HepG2 (cell line): ENCODE results near the gene ERICH6. TPM values are rescaled to one million over a fixed set of nuclear protein-coding genes. Genes with fewer than 3 reads are reported as not detected.

Source experiments
- PATZ1 ChIP-seq: sonication (generic); formaldehyde crosslinking; IDR thresholded peaks from 2 replicates; pipeline ENCODE4 v1.4.0; 2020; ENCODE audit warnings: missing genetic modification reagents
- PCBP2 ChIP-seq: fragments of 200-400 bp; formaldehyde crosslinking; optimal IDR thresholded peaks from 2 replicates; pipeline ENCODE3; 2018; ENCODE audit warnings: low read length, low read depth; ENCODE audit not compliant: poor library complexity, severe bottlenecking
- RNF219 ChIP-seq: sonication (generic); formaldehyde crosslinking; IDR thresholded peaks from 2 replicates; pipeline ENCODE4 v1.5.0; 2020; ENCODE audit warnings: mild to moderate bottlenecking, missing genetic modification reagents
- RXRA ChIP-seq: sonication (generic); formaldehyde crosslinking; IDR thresholded peaks from 2 replicates; pipeline ENCODE4 v1.5.1; 2020; ENCODE audit warnings: missing genetic modification reagents
- SIX1 ChIP-seq: sonication (generic); formaldehyde crosslinking; IDR thresholded peaks from 2 replicates; pipeline ENCODE4 v1.4.0; 2020; ENCODE audit warnings: missing genetic modification reagents, borderline replicate concordance
- SMAD3 ChIP-seq: sonication (generic); formaldehyde crosslinking; IDR thresholded peaks from 2 replicates; pipeline ENCODE4 v1.4.0; 2020; ENCODE audit warnings: missing genetic modification reagents
- SYNCRIP ChIP-seq: fragments of 200-400 bp; formaldehyde crosslinking; IDR thresholded peaks from 2 replicates; pipeline ENCODE4 v1.6.1; 2018; ENCODE audit warnings: mild to moderate bottlenecking, low read depth, low read length; ENCODE audit not compliant: insufficient read depth
- ZBTB42 ChIP-seq: sonication (generic); formaldehyde crosslinking; IDR thresholded peaks from 2 replicates; pipeline ENCODE4 v1.5.0; 2020; ENCODE audit warnings: mild to moderate bottlenecking, missing genetic modification reagents
- ZMAT5 ChIP-seq: sonication (generic); formaldehyde crosslinking; IDR thresholded peaks from 2 replicates; pipeline ENCODE4 v1.5.0; 2020; ENCODE audit warnings: mild to moderate bottlenecking, low read depth, missing genetic modification reagents, borderline replicate concordance
- ZNF326 ChIP-seq: sonication (generic); formaldehyde crosslinking; IDR thresholded peaks from 2 replicates; pipeline ENCODE4 v1.4.0; 2020; ENCODE audit warnings: missing genetic modification reagents, borderline replicate concordance
- ZNF383 ChIP-seq: sonication (generic); formaldehyde crosslinking; IDR thresholded peaks from 2 replicates; pipeline ENCODE4 v1.4.0; 2020; ENCODE audit warnings: missing genetic modification reagents, mild to moderate bottlenecking, borderline replicate concordance
- ZNF574 ChIP-seq: sonication (generic); formaldehyde crosslinking; IDR thresholded peaks from 2 replicates; pipeline ENCODE4 v1.4.0; 2020; ENCODE audit warnings: missing genetic modification reagents
- polyA plus RNA-seq, 8 experiments: library from polyadenylated mRNA; depleted of rRNA in 3 of 8; stranded (reverse) in 7 of 8; unstranded in 1 of 8; fragments of >200 nt; fragmentation: Illumina TruSeq in 4 of 8; extraction: Trizol in 4 of 8; gene quantifications; 2 replicates each; pipeline versions ENCODE4 v1.2.1 to v1.2.3, GENCODE V29; 2011 to 2016; ENCODE audit warnings: low read depth in 4 of 8, missing spikeins in 1 of 8, mixed read lengths in 1 of 8; ENCODE audit not compliant: insufficient read depth in 1 of 8
- total RNA-seq, 5 experiments: library from RNA; depleted of rRNA; stranded (reverse); fragments of >200 nt; fragmentation: Illumina TruSeq; extraction: Trizol; gene quantifications; 2 replicates each; pipeline ENCODE4 v1.2.3, GENCODE V29; 2016; ENCODE audit warnings: low read depth in 1 of 5
- TF ChIP-seq, protein P1 (sequence below): sonication (generic); formaldehyde crosslinking; IDR thresholded peaks from 2 replicates; pipeline ENCODE4 v1.5.0; 2020; ENCODE audit warnings: mild to moderate bottlenecking, missing genetic modification reagents

The ERICH6 gene
- total and polyA plus RNA-seq, 2 of the 13 experiments (the other 11 are each of a cell fraction or from before 2014, with no cell fraction given) = 0.03 TPM; not detected in 1

GRCh38 chr3:150736903-150737832 is 33.4 kb upstream of the ERICH6 start (continued):
- TF ChIP-seq ZNF574 (CRISPR knock-in tag) (peak; percentile 65), PCBP2 (no peak), SIX1 (CRISPR knock-in tag) (peak; percentile 92), ZNF326 (no peak), SMAD3 (CRISPR knock-in tag) (peak; percentile 90), ZBTB42 (CRISPR knock-in tag) (no peak), RXRA (CRISPR knock-in tag) (peak; percentile 97; the same call in 1 of the 2 replicates), PATZ1 (peak; percentile 55), ZNF383 (CRISPR knock-in tag) (no peak), SYNCRIP (no peak), ZMAT5 (no peak), RNF219 (CRISPR knock-in tag) (peak; percentile 95)
- TF ChIP-seq, protein P1, sequence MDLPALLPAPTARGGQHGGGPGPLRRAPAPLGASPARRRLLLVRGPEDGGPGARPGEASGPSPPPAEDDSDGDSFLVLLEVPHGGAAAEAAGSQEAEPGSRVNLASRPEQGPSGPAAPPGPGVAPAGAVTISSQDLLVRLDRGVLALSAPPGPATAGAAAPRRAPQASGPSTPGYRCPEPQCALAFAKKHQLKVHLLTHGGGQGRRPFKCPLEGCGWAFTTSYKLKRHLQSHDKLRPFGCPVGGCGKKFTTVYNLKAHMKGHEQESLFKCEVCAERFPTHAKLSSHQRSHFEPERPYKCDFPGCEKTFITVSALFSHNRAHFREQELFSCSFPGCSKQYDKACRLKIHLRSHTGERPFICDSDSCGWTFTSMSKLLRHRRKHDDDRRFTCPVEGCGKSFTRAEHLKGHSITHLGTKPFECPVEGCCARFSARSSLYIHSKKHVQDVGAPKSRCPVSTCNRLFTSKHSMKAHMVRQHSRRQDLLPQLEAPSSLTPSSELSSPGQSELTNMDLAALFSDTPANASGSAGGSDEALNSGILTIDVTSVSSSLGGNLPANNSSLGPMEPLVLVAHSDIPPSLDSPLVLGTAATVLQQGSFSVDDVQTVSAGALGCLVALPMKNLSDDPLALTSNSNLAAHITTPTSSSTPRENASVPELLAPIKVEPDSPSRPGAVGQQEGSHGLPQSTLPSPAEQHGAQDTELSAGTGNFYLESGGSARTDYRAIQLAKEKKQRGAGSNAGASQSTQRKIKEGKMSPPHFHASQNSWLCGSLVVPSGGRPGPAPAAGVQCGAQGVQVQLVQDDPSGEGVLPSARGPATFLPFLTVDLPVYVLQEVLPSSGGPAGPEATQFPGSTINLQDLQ (CRISPR knock-in tag) = no peak
